Left cardiac atrium (tissue), 2 donors: Measurements from ENCODE around the gene TAF11L4. TPM values are rescaled to one million over a fixed set of nuclear protein-coding genes. Genes with fewer than 3 reads are reported as not detected.

Experiments
- total RNA-seq, 2 donors: library from RNA; stranded (reverse); fragmentation: NEBNext Ultra II Directional; extraction: Animal tissue kit (Norgen Biotek cat#: 25700); gene quantifications; one replicate each; pipeline ENCODE4 v1.2.1, GENCODE V29; 2021
- donor health status: DM: no; HTN: yes; CAD: no; lungs with severe emphysema.
- donor health status: DM: yes; HTN: yes; CAD: no.

TAF11L4 gene
- total RNA-seq, 2 donors from 2014 or later, result not detected

Other genes starting within 250 kb of the TAF11L4 start
- not detected for gene TAF11L2, start 23.6 kb upstream of the TAF11L4 start, total RNA-seq
- not detected for gene TAF11L3, start 3.4 kb upstream of the TAF11L4 start, total RNA-seq
- not detected for gene TAF11L5, start 3.4 kb downstream of the TAF11L4 start, total RNA-seq
- not detected for gene TAF11L6, start 6.9 kb downstream of the TAF11L4 start, total RNA-seq
- gene TAF11L7, start 64.0 kb downstream of the TAF11L4 start, total RNA-seq, result not detected
- gene TAF11L8, start 69.2 kb downstream of the TAF11L4 start, total RNA-seq, result not detected
- gene TAF11L9, start 72.6 kb downstream of the TAF11L4 start, total RNA-seq, result not detected
- gene TAF11L10, start 76.0 kb downstream of the TAF11L4 start, total RNA-seq, result not detected
- not detected for gene TAF11L11, start 82.4 kb downstream of the TAF11L4 start, total RNA-seq
- gene TAF11L12, start 88.6 kb downstream of the TAF11L4 start, total RNA-seq, result not detected
- gene TAF11L13, start 110.3 kb downstream of the TAF11L4 start, total RNA-seq, result not detected
- not detected for gene TAF11L14, start 112.7 kb downstream of the TAF11L4 start, total RNA-seq